Colonic mucosa (tissue), 4 donors: Measurements from ENCODE around the gene LRRFIP1. TPM values are rescaled to one million over a fixed set of nuclear protein-coding genes. Genes with fewer than 3 reads are reported as not detected.

ENCODE experiments used
- DNase-seq: peaks from one replicate; pipeline ENCODE4 v3.0.0-alpha.2; 2020
- H3K27ac ChIP-seq: fragments of 200-600 bp; one replicate; pipeline ENCODE4 v1.8.0; 2021
- H3K27me3 ChIP-seq: fragments of 200-600 bp; one replicate; pipeline ENCODE4 v1.8.0; 2021
- H3K36me3 ChIP-seq: fragments of 200-600 bp; one replicate; pipeline ENCODE4 v1.8.0; 2021
- H3K4me1 ChIP-seq: fragments of 200-600 bp; one replicate; pipeline ENCODE4 v1.8.0; 2021; ENCODE audit warnings: mild to moderate bottlenecking
- H3K4me3 ChIP-seq: fragments of 200-600 bp; one replicate; pipeline ENCODE4 v1.8.0; 2021
- H3K9ac ChIP-seq, 2 donors: one replicate each; pipeline ENCODE4 v1.7.0; 2013; ENCODE audit warnings: control low read depth in 2 of 2, low read depth in 2 of 2, low read length in 2 of 2
- H3K9me3 ChIP-seq: fragments of 200-600 bp; one replicate; pipeline ENCODE4 v1.8.0; 2021
- intact Hi-C: fragments of 100-400 bp; cut with DNase I; formaldehyde crosslinking; loops from one replicate; pipeline ENCODE4 v1.14.1; 2022
- total RNA-seq, 2 donors: library from RNA; stranded (reverse); fragmentation: NEBNext Ultra II Directional in 1 of 2; extraction: Animal tissue kit (Norgen Biotek cat#: 25700) in 1 of 2; gene quantifications; one replicate each; pipeline ENCODE4 v1.2.1, GENCODE V29; 2021
- TF ChIP-seq, protein P1 (sequence below): fragments of 200-600 bp; IDR thresholded peaks from one replicate; pipeline ENCODE4 v1.8.0; 2022; ENCODE audit warnings: antibody characterized with exemption, mild to moderate bottlenecking
- donor health status: healthy.
- donor health status: DM: no; HTN: no; CAD: no.
- donor health status: DM: no; HTN: no; CAD: no.

The LRRFIP1 gene
- total RNA-seq, 2 donors from 2014 or later: 114 to 133 TPM

DNA sequence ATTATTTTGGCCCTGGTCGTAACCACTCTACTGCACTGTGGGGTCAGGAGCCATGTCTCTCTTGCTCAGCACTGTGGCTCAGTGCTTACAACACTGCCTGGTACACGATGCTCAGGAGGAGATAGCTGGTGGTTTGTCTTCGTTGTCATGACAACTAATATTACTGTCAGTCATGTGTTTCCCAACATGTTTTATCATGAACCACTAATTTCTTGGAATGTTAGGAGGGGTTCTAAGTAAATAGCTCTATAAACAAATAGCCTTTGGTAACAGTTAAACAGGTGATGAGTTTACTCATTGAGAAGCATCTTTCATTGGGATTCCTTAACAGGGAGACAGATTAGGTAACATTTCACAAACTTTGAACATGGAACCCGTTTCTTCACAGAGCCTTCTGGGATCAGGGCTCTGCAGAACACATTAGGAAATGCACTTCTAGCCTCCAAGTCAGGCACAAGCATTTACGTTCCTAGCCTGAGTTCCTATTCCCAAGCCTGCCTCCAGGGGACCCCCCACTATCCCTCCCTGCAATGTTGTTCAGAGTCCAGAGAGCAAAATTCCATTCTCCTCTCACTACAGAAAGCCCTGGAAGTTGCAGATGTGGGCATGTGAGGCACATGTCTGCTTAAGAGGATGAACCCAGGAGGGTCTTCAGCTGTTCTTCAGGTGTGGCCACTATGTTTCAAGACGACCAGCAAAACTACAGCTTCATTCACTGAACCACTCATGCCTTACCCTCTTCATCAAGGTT is 164.8 kb downstream of the LRRFIP1 start:
- H3K4me1 ChIP-seq: no peaks in the 10 kb centered on the region
- intact Hi-C loops: no loop called here
- H3K27me3 ChIP-seq: no peaks in the 10 kb centered on the region
- H3K9me3 ChIP-seq: no peaks in the 10 kb centered on the region
- no peak overlapping the region for H3K27ac ChIP-seq
- TF ChIP-seq, protein P1, sequence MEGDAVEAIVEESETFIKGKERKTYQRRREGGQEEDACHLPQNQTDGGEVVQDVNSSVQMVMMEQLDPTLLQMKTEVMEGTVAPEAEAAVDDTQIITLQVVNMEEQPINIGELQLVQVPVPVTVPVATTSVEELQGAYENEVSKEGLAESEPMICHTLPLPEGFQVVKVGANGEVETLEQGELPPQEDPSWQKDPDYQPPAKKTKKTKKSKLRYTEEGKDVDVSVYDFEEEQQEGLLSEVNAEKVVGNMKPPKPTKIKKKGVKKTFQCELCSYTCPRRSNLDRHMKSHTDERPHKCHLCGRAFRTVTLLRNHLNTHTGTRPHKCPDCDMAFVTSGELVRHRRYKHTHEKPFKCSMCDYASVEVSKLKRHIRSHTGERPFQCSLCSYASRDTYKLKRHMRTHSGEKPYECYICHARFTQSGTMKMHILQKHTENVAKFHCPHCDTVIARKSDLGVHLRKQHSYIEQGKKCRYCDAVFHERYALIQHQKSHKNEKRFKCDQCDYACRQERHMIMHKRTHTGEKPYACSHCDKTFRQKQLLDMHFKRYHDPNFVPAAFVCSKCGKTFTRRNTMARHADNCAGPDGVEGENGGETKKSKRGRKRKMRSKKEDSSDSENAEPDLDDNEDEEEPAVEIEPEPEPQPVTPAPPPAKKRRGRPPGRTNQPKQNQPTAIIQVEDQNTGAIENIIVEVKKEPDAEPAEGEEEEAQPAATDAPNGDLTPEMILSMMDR: no peak
- H3K9ac ChIP-seq: no peak overlapping the region
- no peak overlapping the region for H3K4me3 ChIP-seq
- DNase-seq: no peak
- no peaks in the 10 kb centered on the region for H3K36me3 ChIP-seq

DNA sequence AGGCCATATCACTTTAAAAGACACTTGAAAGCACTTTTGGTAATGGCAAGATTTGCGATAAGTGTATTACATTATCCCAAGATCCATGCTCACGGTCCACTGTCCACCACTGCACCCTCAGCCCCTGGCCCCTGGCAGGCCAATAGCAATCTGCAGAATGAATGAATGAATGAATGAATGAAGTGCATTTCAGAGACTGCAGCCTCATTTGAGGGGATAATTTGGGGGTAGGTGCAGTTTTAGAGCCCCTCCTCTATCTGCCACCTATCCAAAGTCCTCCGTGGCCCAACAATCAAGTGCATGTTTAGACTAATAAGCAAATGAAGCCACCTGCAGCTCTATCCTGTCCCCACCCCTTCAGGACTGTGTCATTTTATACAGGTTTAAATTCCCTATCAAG is 169.9 kb downstream of the LRRFIP1 start:
- Histone ChIP-seq H3K9me3 (no peaks in the 10 kb centered on the region), H3K4me3 (no peak overlapping the region), H3K9ac (no peak overlapping the region), H3K36me3 (no peaks in the 10 kb centered on the region), H3K27me3 (no peaks in the 10 kb centered on the region), H3K4me1 (no peaks in the 10 kb centered on the region), H3K27ac (no peak overlapping the region)
- DNase-seq: no peak
- intact Hi-C loops: no loop called here
- TF ChIP-seq, protein P1: no peak

DNA sequence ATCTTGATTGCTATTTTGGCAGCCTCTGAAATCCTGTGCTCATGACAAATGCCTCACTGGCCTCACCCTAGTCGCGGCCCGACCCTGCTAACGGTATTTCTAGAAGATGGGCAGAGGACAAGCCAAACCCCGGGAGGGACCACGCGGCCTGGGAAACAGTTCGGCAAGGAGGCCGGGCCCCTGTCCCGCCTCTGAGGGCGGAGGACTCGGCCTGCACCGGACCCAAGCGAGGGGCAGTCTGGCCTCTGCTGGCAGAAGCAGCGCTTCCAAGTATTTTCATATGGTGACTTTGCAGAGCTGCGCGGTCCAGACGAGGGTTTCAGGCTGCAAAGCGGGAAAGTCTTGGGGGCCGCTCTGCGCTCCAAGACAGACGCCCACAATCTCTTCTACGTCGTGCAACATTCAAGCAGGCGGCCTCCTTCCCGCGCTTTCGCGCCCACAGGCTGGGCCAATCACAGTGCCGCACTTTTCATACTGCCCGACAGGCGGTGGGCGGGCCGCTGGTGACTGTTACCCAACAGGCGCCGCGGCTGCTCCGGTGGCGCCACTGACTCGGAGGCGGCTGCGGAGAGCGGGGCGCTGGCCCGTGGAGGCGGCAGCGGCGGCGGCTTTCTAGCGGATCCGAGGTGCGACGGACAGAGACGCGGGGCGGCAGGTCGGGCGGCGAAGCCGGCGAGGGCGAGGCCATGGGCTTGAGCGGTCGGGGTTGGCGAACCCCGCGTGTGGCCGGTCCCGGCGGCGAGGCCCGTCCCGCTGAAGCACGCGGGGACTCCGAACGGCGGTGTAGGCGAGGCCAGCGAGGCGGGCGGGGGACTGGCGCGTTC is 171.1 kb downstream of the LRRFIP1 start, which contains the start of gene RBM44:
RBM44 (plus strand) TSS at position 544 of the 824 bp plus-strand sequence. CDS start 14,831 bp downstream, outside the sequence.
- intact Hi-C loops: no loop called here
- no peak for DNase-seq
- Histone ChIP-seq H3K4me1 (no peaks in the 10 kb centered on the region), H3K4me3 (no peak within 1 kb of the TSS), H3K9me3 (no peaks in the 10 kb centered on the region), H3K27ac (no peak within 1 kb of the TSS), H3K27me3 (no peaks in the 10 kb centered on the region), H3K36me3 (no peaks in the 10 kb centered on the region), H3K9ac (no peak within 1 kb of the TSS)
- TF ChIP-seq, protein P1: no peak

DNA sequence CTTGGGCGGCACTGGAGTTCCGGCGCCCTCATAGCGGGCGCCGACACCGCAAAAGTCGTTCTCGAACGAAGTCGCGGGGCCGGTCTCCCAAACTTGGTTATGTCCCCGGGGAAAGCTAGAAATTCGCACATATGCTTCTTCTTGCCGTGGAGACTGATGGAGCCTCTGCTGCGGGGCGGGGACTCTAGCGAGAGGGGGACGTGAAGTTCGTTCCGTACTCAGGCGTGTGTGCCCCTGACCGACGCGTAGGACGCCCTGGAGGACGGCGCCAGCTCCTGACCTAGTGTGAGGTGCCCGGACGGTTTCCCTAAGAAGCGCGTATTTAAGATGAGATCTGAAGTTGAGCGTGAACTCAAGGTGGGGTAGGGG is 171.7 kb downstream of the LRRFIP1 start:
- Histone ChIP-seq H3K36me3 (no peaks in the 10 kb centered on the region), H3K27me3 (no peaks in the 10 kb centered on the region), H3K9ac (no peak overlapping the region), H3K4me3 (no peak overlapping the region), H3K27ac (no peak overlapping the region), H3K9me3 (no peaks in the 10 kb centered on the region), H3K4me1 (no peaks in the 10 kb centered on the region)
- intact Hi-C loops: no loop called here
- TF ChIP-seq, protein P1: no peak
- no peak for DNase-seq

DNA sequence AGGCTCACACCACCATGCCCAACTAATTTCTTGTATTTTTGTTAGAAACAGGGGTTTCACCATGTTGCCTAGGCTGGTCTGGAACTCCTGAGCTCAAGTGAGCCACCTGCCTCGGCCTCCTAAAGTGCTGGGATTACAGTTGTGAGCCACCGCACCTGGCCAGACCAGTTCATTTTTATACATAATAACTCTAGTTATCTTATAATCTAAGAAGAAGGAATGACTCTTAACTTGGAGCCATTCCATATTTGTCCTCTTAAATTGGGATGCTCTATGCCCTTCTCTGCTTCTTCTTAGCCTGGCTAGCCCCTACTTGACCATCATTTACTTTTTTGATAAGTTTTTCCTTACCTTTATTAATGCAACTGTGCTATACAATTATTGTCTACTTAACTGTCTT is 174.1 kb downstream of the LRRFIP1 start:
- TF ChIP-seq, protein P1: no peak
- Histone ChIP-seq H3K4me3 (no peak overlapping the region), H3K4me1 (no peaks in the 10 kb centered on the region), H3K9me3 (no peaks in the 10 kb centered on the region), H3K27ac (no peak overlapping the region), H3K36me3 (no peaks in the 10 kb centered on the region), H3K27me3 (no peaks in the 10 kb centered on the region), H3K9ac (no peak overlapping the region)
- intact Hi-C loops: no loop called here
- no peak for DNase-seq
